Left ventricle myocardium inferior (tissue), 1 donor: ENCODE results near the gene MYO19. TPM values are rescaled to one million over a fixed set of nuclear protein-coding genes. Genes with fewer than 3 reads are reported as not detected.
A peak's percentile ranks its signal among the peaks of the same experiment; 100 is the strongest.

ENCODE experiments used
- DNase-seq: peaks from one replicate; pipeline ENCODE4 v3.0.0-alpha.2; 2020
- H3K27ac ChIP-seq: fragments of 200-600 bp; replicated peaks from 2 replicates; pipeline ENCODE4 v1.8.0; 2021
- H3K27me3 ChIP-seq: fragments of 200-600 bp; 2 replicates; pipeline ENCODE4 v1.8.0; 2021; ENCODE audit warnings: low read depth
- H3K36me3 ChIP-seq: fragments of 200-600 bp; 2 replicates; pipeline ENCODE4 v1.8.0; 2021
- H3K4me1 ChIP-seq: fragments of 200-600 bp; 2 replicates; pipeline ENCODE4 v1.8.0; 2021
- H3K4me3 ChIP-seq: fragments of 200-600 bp; 2 replicates; pipeline ENCODE4 v1.8.0; 2021; ENCODE audit warnings: mild to moderate bottlenecking, moderate library complexity
- H3K9me3 ChIP-seq: fragments of 200-600 bp; replicated peaks from 2 replicates; pipeline ENCODE4 v1.8.0; 2021
- intact Hi-C: fragments of 100-400 bp; cut with micrococcal nuclease; formaldehyde crosslinking; loops from one replicate; pipeline ENCODE4 v1.11.0; 2022
- total RNA-seq: library from RNA; stranded (reverse); fragmentation: NEBNext Ultra II Directional; extraction: Animal tissue kit (Norgen Biotek cat#: 25700); gene quantifications from one replicate; pipeline ENCODE4 v1.2.1, GENCODE V29; 2021
- TF ChIP-seq, protein P1 (sequence below): fragments of 200-600 bp; IDR thresholded peaks from 2 replicates; pipeline ENCODE4 v1.8.0; 2021; ENCODE audit warnings: antibody characterized with exemption, mild to moderate bottlenecking, borderline replicate concordance
- donor health status: DM: no; HTN: yes; CAD: no; lungs with severe emphysema.

The MYO19 gene
- total RNA-seq, 1 donor from 2014 or later = 11.8 TPM

- H3K36me3 ChIP-seq = peaks cover 12% of the 10 kb centered on the region
- H3K4me3 ChIP-seq = no peak overlapping the region
- H3K27ac ChIP-seq = no peak overlapping the region
- no peaks in the 10 kb centered on the region for H3K27me3 ChIP-seq
- intact Hi-C loops = no loop called here
- DNase-seq = no peak
- TF ChIP-seq, protein P1, sequence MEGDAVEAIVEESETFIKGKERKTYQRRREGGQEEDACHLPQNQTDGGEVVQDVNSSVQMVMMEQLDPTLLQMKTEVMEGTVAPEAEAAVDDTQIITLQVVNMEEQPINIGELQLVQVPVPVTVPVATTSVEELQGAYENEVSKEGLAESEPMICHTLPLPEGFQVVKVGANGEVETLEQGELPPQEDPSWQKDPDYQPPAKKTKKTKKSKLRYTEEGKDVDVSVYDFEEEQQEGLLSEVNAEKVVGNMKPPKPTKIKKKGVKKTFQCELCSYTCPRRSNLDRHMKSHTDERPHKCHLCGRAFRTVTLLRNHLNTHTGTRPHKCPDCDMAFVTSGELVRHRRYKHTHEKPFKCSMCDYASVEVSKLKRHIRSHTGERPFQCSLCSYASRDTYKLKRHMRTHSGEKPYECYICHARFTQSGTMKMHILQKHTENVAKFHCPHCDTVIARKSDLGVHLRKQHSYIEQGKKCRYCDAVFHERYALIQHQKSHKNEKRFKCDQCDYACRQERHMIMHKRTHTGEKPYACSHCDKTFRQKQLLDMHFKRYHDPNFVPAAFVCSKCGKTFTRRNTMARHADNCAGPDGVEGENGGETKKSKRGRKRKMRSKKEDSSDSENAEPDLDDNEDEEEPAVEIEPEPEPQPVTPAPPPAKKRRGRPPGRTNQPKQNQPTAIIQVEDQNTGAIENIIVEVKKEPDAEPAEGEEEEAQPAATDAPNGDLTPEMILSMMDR = no peak
- H3K4me1 ChIP-seq = peaks cover 48% of the 10 kb centered on the region
- H3K9me3 ChIP-seq = no peaks in the 10 kb centered on the region
Observed at GRCh38 chr17:36542755-36543154, 8.1 kb upstream of the MYO19 start.

GRCh38 chr17:36540696-36541095, 6.0 kb upstream of the MYO19 start:
- H3K9me3 ChIP-seq = no peaks in the 10 kb centered on the region
- peaks cover 22% of the 10 kb centered on the region for H3K36me3 ChIP-seq
- H3K27ac ChIP-seq = no peak overlapping the region
- TF ChIP-seq, protein P1 = no peak
- DNase-seq = no peak
- peaks cover 33% of the 10 kb centered on the region for H3K4me1 ChIP-seq
- no peak overlapping the region for H3K4me3 ChIP-seq
- H3K27me3 ChIP-seq = no peaks in the 10 kb centered on the region
- intact Hi-C loops = no loop called here

GRCh38 chr17:36535669-36536081, 1.0 kb upstream of the MYO19 start:
- H3K4me3 ChIP-seq = peak overlapping the region; percentile 80
- H3K27ac ChIP-seq = peak overlapping the region; percentile 96
- peaks cover 19% of the 10 kb centered on the region for H3K4me1 ChIP-seq
- no peaks in the 10 kb centered on the region for H3K27me3 ChIP-seq
- intact Hi-C loops = no loop called here
- TF ChIP-seq, protein P1 = peak; percentile 20
- no peaks in the 10 kb centered on the region for H3K9me3 ChIP-seq
- DNase-seq = no peak
- H3K36me3 ChIP-seq = peaks cover 36% of the 10 kb centered on the region

DNA sequence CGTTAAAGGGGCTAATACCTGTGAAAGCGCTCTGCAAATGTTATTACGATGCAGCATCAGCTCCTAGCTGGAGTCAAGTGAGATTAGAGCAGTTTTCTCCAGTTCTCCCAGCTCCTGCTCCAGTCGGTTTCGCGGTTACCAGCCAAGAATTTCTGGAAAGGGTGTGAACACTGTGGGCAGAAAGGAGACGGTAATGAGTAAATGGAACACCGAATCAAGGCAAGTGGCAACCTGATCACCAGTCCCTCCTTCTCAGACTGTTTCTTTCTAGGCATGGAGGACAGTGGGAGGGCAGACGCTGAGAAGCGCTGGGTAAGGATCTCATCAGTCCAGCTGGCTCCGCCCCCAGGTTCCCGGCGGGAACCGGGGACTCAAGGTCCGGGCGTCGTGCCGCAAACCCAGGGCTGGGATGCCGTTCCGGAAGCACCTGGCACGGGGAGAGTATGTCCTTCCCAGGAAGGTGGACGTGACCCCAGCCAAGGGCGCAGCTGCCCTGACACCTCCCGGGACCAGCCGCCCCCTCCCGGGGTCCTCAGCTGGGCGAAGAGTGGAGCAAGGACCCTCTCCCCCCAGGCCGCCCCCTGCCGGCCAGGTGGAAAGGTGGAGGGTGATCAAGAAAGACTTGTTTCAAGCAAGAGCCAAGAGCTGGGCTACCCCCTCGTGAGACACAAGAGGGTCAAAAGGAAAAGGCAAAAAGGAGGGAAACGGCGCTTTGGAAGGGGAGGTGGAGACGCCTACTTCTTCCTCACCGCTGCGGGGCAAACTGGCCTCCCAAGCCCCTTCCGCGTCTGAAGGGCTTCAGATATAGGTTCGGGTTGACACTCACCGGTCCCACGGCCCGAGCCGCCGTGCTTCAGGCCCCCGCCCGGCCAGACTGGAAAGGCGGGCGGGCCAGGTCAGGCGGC, 481 bp downstream of the MYO19 start:
- Histone ChIP-seq H3K4me1 (peaks cover 19% of the 10 kb centered on the region), H3K4me3 (peak overlapping the region; percentile 80), H3K36me3 (peaks cover 40% of the 10 kb centered on the region), H3K9me3 (no peaks in the 10 kb centered on the region), H3K27ac (peak overlapping the region; percentile 96), H3K27me3 (no peaks in the 10 kb centered on the region)
- TF ChIP-seq, protein P1 = peak; percentile 59
- peak; percentile 62 for DNase-seq
- intact Hi-C loops = no loop called here

DNA sequence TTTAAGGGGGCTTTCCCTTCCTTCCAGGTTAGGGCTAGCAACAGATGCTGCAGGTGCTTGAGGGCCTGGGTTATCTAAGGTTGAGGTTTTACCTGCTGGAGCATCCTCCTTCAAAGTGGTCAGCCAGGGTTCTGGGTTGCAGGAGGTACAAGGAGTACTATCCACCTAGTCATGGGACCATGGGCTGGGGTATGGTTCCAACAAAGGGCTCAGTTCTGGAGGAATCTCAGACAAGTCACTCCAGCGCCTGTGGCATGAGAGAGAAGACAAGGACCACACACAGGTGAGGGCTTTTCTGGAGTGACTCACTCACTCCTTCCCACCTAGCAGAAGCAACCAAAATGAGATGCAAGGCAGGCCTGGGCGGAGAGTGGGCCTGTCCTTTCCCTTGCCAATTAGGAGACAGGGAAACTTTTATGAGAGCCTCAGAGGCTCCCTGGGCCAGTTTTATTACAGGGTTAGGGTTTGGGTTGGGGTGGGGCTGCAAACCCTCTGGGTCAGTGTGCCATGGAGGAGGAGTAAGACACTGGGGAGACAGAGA, 2.2 kb downstream of the MYO19 start:
- Histone ChIP-seq H3K4me3 (no peak overlapping the region), H3K9me3 (no peaks in the 10 kb centered on the region), H3K27me3 (no peaks in the 10 kb centered on the region), H3K27ac (no peak overlapping the region), H3K4me1 (peaks cover 19% of the 10 kb centered on the region), H3K36me3 (peaks cover 37% of the 10 kb centered on the region)
- intact Hi-C loops = no loop called here
- no peak for DNase-seq
- TF ChIP-seq, protein P1 = no peak
